Fibroblast of pulmonary artery (primary cell): ENCODE measurements around the gene NPAS3.

Experiments
- DNase-seq: peaks from one replicate; pipeline ENCODE4 v3.0.0-alpha.2; 2010; ENCODE audit warnings: low read depth
- H3K4me3 ChIP-seq: replicated peaks from 2 replicates; pipeline ENCODE4 v1.5.1; 2011; ENCODE audit warnings: low read depth, mild to moderate bottlenecking, control low read depth, low read length, moderate library complexity
- CTCF ChIP-seq: IDR thresholded peaks from 2 replicates; pipeline ENCODE4 v1.5.1; 2011; ENCODE audit warnings: mild to moderate bottlenecking, control low read depth, low read length, inconsistent platforms; ENCODE audit errors: missing control alignments

The NPAS3 gene

GRCh38 chr14:33812601-33813000 is 873.9 kb downstream of the NPAS3 start:
- no peak overlapping the region for H3K4me3 ChIP-seq
- TF ChIP-seq CTCF: no peak
- no peak for DNase-seq

DNA sequence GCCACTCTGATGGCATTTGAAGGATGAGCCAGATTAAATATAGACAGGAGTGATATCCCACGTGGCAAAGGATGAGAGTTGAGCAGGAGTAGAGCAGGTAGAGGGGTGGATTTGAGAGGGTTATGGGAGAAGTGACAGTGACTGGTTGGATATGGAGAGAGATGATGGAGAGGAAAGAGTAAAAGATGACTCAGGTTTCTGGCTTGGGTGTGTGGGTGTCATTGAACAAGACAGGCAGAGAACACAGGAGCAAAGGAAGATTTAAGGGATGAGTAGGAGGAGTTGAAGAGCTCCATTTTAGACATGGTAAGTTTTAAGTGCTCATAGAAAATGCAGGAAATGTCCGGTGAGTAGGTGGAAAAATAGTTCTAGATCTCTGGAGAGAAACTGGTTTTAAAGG is 875.3 kb downstream of the NPAS3 start:
- TF ChIP-seq CTCF: no peak
- no peak for DNase-seq
- H3K4me3 ChIP-seq: no peak overlapping the region

GRCh38 chr14:33833706-33834465 is 895.2 kb downstream of the NPAS3 start:
- H3K4me3 ChIP-seq: no peak overlapping the region
- DNase-seq: no peak
- no peak for TF ChIP-seq CTCF

- no peak for TF ChIP-seq CTCF
- no peak overlapping the region for H3K4me3 ChIP-seq
- DNase-seq: no peak
Observed at GRCh38 chr14:33834466-33835260, 896.0 kb downstream of the NPAS3 start.

GRCh38 chr14:33835261-33835655 is 896.6 kb downstream of the NPAS3 start:
- H3K4me3 ChIP-seq: no peak overlapping the region
- no peak for TF ChIP-seq CTCF
- no peak for DNase-seq

- no peak overlapping the region for H3K4me3 ChIP-seq
- no peak for DNase-seq
- TF ChIP-seq CTCF: no peak
Observed at GRCh38 chr14:33835677-33836076, 897.0 kb downstream of the NPAS3 start.
